IMR-90 (cell line): ENCODE measurements around the gene CIROP.

ENCODE experiments used
- BHLHE40 ChIP-seq: fragments of 150-350 bp; IDR thresholded peaks from 2 replicates; pipeline ENCODE4 v1.6.1; 2016; ENCODE audit warnings: mild to moderate bottlenecking, low read depth, low read length
- CEBPB ChIP-seq: IDR thresholded peaks from 2 replicates; pipeline ENCODE4 v1.6.1; 2012; ENCODE audit warnings: low read depth, low read length, improper control_type of control experiment
- CHD1 ChIP-seq: IDR thresholded peaks from 2 replicates; pipeline ENCODE4 v1.6.1; 2012; ENCODE audit warnings: low read depth, low read length, improper control_type of control experiment
- ELK1 ChIP-seq: fragments of 150-350 bp; IDR thresholded peaks from 2 replicates; pipeline ENCODE4 v1.6.1; 2016; ENCODE audit warnings: low read depth, mild to moderate bottlenecking, low read length, moderate library complexity, borderline replicate concordance
- FOS ChIP-seq: fragments of 150-350 bp; IDR thresholded peaks from 2 replicates; pipeline ENCODE4 v1.6.1; 2016; ENCODE audit warnings: low read depth, low read length
- MAFK ChIP-seq: IDR thresholded peaks from 2 replicates; pipeline ENCODE4 v1.6.1; 2012; ENCODE audit warnings: low read depth, low read length, improper control_type of control experiment
- MXI1 ChIP-seq: IDR thresholded peaks from 2 replicates; pipeline ENCODE4 v1.6.1; 2012; ENCODE audit warnings: low read depth, mild to moderate bottlenecking, low read length, moderate library complexity, borderline replicate concordance
- POLR2A ChIP-seq: IDR thresholded peaks from 2 replicates; pipeline ENCODE4 v1.6.1; 2012; ENCODE audit warnings: mild to moderate bottlenecking, low read depth, low read length
- RAD21 ChIP-seq: IDR thresholded peaks from 2 replicates; pipeline ENCODE4 v1.6.1; 2012; ENCODE audit warnings: low read length, improper control_type of control experiment
- RFX5 ChIP-seq: IDR thresholded peaks from 2 replicates; pipeline ENCODE4 v1.8.0; 2012; ENCODE audit warnings: low read depth, mild to moderate bottlenecking, low read length, moderate library complexity
- SMC3 ChIP-seq: fragments of 150-350 bp; IDR thresholded peaks from 2 replicates; pipeline ENCODE4 v1.6.1; 2016; ENCODE audit warnings: low read depth, mild to moderate bottlenecking, antibody characterized with exemption, low read length, moderate library complexity
- TF ChIP-seq, protein P1 (sequence below): conservative IDR thresholded peaks from 2 replicates; pipeline ENCODE4 v1.5.1; 2012; ENCODE audit warnings: mild to moderate bottlenecking, low read depth, low read length, improper control_type of control experiment

GRCh38 chr14:23086565-23086964, 18.2 kb downstream of the CIROP start:
- no peak for TF ChIP-seq RFX5
- TF ChIP-seq, protein P1, sequence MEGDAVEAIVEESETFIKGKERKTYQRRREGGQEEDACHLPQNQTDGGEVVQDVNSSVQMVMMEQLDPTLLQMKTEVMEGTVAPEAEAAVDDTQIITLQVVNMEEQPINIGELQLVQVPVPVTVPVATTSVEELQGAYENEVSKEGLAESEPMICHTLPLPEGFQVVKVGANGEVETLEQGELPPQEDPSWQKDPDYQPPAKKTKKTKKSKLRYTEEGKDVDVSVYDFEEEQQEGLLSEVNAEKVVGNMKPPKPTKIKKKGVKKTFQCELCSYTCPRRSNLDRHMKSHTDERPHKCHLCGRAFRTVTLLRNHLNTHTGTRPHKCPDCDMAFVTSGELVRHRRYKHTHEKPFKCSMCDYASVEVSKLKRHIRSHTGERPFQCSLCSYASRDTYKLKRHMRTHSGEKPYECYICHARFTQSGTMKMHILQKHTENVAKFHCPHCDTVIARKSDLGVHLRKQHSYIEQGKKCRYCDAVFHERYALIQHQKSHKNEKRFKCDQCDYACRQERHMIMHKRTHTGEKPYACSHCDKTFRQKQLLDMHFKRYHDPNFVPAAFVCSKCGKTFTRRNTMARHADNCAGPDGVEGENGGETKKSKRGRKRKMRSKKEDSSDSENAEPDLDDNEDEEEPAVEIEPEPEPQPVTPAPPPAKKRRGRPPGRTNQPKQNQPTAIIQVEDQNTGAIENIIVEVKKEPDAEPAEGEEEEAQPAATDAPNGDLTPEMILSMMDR = no peak
- no peak for TF ChIP-seq POLR2A
- no peak for TF ChIP-seq CHD1
- TF ChIP-seq MXI1 = no peak
- no peak for TF ChIP-seq FOS
- no peak for TF ChIP-seq MAFK
- TF ChIP-seq CEBPB = no peak
- TF ChIP-seq ELK1 = no peak
- TF ChIP-seq RAD21 = no peak
- TF ChIP-seq SMC3 = no peak
- no peak for TF ChIP-seq BHLHE40
